Retinal pigment epithelial cell (primary cell): ENCODE data around the gene TAPBP.
"Not testable (repeated sequence)": the region's sequence is repeated elsewhere in the genome, so short reads cannot be mapped to it uniquely, and the experiment has no call there.

Experiments
- DNase-seq: peaks from one replicate; pipeline ENCODE4 v3.0.0-alpha.2; 2010; ENCODE audit warnings: low read depth
- H3K4me3 ChIP-seq: 2 replicates; pipeline ENCODE4 v1.5.1; 2011; ENCODE audit warnings: mild to moderate bottlenecking, low read length, control low read depth, moderate library complexity
- CTCF ChIP-seq: conservative IDR thresholded peaks from 2 replicates; pipeline ENCODE4 v1.5.1; 2011; ENCODE audit warnings: low read depth, low read length, control low read depth, inconsistent platforms

TAPBP gene

DNA sequence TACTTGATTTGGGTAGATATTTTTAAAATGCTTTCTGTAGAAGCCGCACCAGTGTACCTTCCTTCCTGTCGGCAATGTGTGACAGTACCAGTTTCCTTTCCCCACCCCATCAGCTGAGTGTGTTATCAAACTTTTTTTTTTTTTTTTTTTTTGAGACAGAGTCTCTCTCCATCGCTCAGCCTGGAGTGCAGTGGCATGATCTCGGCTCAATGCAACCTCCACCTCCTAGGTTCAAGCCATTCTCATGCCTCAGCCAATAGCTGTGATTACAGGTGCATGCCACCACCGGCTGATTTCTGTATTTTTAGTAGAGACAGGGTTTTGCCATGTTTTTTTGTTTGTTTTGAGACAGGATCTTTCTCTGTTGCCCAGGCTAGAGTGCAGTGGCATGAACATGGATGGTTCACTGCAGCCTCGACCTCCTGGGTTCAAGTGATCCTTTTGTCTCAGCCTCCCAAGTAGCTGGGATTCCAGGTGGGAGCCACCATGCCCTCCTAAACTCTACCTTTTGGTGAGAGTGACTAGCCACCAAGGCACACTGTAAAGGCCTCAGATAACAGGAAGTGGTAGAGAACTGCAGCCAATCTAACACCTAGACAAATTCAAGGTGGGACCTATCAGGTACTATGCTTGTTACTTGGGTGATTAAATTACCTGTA is 30.2 kb upstream of the TAPBP start:
- H3K4me3 ChIP-seq, result no peak overlapping the region
- DNase-seq, result no peak
- TF ChIP-seq CTCF, result no peak

DNA sequence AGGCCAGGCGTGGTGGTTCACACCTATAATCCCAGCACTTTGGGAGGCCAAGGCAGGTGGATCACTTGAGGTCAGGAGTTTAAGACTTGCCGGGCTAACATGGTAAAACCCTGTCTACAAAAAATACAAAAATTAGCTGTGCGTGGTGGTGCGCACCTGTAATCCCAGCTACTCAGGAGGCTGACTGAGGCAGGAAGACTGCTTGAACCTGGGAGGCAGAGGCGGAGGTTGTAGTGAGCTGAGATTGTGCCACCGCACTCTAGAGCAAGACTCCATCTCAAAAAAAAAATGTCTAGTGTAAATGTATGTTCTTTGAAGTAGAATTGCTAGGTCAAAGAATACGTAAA is 29.7 kb upstream of the TAPBP start:
- not testable (repeated sequence) for H3K4me3 ChIP-seq, DNase-seq

DNA sequence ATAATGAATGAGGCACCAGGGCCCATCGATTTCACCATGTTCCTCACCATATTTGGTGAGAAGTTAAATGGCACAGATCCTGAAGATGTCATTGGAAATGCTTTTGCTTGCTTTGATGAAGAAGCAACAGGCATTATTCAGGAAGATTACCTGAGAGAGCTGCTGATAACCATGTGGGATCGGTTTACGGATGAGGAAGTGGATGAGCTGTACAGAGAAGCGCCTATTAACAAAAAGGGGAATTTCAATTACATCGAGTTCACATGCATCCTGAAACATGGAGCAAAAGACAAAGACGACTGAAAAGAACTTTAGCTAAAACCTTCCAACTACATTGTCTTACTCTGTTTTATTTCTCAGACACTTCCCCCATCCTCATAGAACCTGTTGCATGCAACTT is 25.3 kb upstream of the TAPBP start:
- TF ChIP-seq CTCF, result no peak

GRCh38 chr6:33336495-33336894 is 22.6 kb upstream of the TAPBP start:
- DNase-seq, result no peak
- TF ChIP-seq CTCF, result no peak
- no peak overlapping the region for H3K4me3 ChIP-seq

More for the DNA sequence above, 25.3 kb upstream of the TAPBP start:
- DNase-seq, result no peak
- H3K4me3 ChIP-seq, result no peak overlapping the region

DNA sequence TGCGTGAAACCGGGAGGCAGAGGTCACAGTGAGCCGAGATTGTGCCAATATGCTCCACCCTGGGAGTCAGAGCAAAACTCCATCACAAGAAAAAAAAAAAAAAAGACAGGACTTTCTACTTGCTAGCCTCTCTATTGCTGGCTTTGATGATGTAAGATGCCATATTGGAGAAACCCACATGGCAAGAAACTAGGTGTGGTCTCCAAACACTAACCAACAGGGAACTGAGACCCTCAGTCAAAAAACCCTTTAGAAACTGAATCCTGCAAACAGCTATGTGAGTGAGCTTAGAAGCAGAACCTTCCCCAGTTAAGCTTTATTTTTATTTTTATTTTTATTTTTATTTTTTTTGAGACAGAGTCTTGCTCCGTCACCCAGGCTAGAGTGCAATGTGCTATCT is 22.0 kb upstream of the TAPBP start:
- no peak for DNase-seq
- no peak for TF ChIP-seq CTCF
- no peak overlapping the region for H3K4me3 ChIP-seq

- no peak for DNase-seq
- TF ChIP-seq CTCF, result no peak
- H3K4me3 ChIP-seq, result no peak overlapping the region
Measured at GRCh38 chr6:33333666-33334065, 19.8 kb upstream of the TAPBP start.

- no peak for TF ChIP-seq CTCF
- no peak overlapping the region for H3K4me3 ChIP-seq
- no peak for DNase-seq
Measured at GRCh38 chr6:33330736-33331135, 16.9 kb upstream of the TAPBP start.

DNA sequence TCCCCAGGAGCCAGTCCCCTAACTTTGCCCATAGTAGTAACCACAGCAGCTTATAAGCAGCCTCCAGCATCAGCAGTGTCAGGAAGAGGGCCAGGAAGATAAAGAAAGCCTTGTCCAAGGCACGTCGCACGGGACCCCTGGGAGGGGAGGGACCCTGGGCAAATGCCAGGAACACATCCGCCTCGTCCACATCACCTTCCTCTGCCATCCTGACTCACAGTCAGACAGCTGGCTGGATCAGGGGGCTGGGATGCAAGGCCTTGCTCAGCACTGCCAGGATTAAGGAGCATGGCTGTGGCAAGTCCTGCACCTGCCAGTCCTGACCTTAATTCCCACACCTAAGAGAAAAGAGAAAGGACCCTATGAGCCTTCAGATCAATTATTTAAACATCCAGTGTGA is 15.2 kb upstream of the TAPBP start:
- no peak for DNase-seq
- TF ChIP-seq CTCF, result no peak
- no peak overlapping the region for H3K4me3 ChIP-seq
